Measurements from ENCODE around the gene SMAD3. TPM values are rescaled to one million over a fixed set of nuclear protein-coding genes. Genes with fewer than 3 reads are reported as not detected.

Gene SMAD3
- total RNA-seq, 3 donors from 2014 or later, result 22.5 to 44.6 (median 33.4) TPM

DNA sequence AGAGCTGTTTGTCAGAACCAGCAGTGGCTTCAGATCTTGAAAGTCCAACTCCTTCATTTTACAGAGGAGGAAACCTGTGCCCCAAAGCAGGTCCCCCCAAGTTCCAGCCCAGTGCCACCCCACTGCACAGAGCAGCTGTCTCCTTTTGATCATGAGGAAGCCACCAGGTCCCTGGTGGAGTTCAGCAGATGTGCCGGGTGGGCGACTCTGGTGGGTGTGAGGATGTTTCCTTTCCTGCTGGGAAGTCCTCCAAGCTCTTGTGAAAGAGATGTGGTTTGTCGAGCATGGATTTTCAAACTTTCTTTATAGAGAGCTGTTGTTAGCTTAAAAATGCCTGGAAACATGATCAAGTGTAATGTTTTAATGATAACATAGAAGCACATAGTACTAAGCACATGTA is 52.0 kb downstream of the SMAD3 start:
- H3K27ac ChIP-seq, result peak overlapping the region; percentile 52 to 62
- TF ChIP-seq POLR2AphosphoS5 (IDR thresholded peaks at IDR 0.05) (no peak), POLR2A (IDR thresholded peaks at IDR 0.05) (no peak)
- TF ChIP-seq, protein P1, sequence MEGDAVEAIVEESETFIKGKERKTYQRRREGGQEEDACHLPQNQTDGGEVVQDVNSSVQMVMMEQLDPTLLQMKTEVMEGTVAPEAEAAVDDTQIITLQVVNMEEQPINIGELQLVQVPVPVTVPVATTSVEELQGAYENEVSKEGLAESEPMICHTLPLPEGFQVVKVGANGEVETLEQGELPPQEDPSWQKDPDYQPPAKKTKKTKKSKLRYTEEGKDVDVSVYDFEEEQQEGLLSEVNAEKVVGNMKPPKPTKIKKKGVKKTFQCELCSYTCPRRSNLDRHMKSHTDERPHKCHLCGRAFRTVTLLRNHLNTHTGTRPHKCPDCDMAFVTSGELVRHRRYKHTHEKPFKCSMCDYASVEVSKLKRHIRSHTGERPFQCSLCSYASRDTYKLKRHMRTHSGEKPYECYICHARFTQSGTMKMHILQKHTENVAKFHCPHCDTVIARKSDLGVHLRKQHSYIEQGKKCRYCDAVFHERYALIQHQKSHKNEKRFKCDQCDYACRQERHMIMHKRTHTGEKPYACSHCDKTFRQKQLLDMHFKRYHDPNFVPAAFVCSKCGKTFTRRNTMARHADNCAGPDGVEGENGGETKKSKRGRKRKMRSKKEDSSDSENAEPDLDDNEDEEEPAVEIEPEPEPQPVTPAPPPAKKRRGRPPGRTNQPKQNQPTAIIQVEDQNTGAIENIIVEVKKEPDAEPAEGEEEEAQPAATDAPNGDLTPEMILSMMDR (IDR thresholded peaks at IDR 0.05), result no peak
- H3K4me3 ChIP-seq, result no peak overlapping the region
- H3K4me1 ChIP-seq, result peaks cover 12 to 22% of the 10 kb centered on the region in 2 donors
- intact Hi-C loops (cut with DNase I; ENCODE audit: low total_unique reads), result no loop called here
- H3K9me3 ChIP-seq, result no peaks in the 10 kb centered on the region
- no peaks in the 10 kb centered on the region for H3K27me3 ChIP-seq
- H3K36me3 ChIP-seq, result no peaks in the 10 kb centered on the region
- no peak for DNase-seq (ENCODE audit: low spot score in 2 of 2)

DNA sequence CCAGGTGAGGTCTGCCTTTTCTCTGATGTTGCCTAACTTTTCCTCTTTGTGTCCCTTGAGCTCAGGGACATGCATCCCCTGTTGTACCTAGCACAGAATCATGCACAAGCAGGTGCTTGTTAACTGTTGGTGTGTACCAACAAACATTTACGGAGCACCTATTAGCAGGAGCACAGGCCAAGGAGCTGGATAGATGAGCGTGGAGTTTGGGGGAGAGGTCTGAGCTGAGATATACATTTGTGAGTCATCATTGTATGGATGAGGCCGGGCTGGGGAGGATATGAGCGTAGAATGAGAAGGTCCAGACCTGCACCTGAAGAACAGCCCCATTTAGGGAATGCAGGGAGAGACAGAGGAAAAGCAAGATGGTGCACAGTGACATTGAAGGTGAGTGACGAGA is 53.4 kb downstream of the SMAD3 start:
- intact Hi-C loops (cut with DNase I; ENCODE audit: low total_unique reads), result no loop called here
- H3K4me3 ChIP-seq, result no peak overlapping the region
- no peaks in the 10 kb centered on the region for H3K9me3 ChIP-seq
- DNase-seq (ENCODE audit: low spot score in 2 of 2), result no peak
- TF ChIP-seq, protein P1 (IDR thresholded peaks at IDR 0.05), result no peak
- TF ChIP-seq POLR2AphosphoS5 (IDR thresholded peaks at IDR 0.05) (no peak), POLR2A (IDR thresholded peaks at IDR 0.05) (no peak)
- H3K27ac ChIP-seq, result peak overlapping the region; percentile 62 to 92
- H3K36me3 ChIP-seq, result no peaks in the 10 kb centered on the region
- no peaks in the 10 kb centered on the region for H3K27me3 ChIP-seq
- peaks cover 12 to 24% of the 10 kb centered on the region in 2 donors for H3K4me1 ChIP-seq

DNA sequence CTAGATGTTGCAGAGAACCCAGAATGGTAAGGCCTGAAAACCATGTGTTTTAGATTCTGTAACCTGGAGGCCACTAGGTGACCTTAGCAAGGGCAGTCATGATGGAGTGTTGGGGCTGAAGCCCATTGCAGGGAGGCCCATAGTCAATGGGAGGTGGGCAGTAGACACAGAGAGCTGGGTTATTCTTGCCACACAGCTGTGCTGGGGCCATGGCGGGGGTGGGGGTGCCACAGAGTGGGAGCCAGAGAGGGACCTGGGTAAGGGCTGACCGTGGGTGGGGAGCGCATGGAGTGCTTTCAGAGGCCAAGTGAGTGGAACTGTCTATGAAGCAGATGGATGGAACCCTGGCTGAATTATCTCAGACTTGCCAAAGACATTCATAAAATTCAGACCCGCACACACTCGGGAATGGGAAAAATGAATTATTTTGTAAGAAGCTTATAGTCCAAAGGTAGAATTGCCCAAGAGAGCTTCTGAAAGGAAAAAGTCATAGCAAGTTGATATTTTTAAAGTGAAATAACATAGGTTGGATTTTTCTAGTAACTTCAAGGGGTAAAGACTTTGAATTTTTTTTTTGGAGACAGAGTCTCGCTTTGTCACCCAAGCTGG is 53.9 kb downstream of the SMAD3 start:
- Histone ChIP-seq H3K9me3 (no peaks in the 10 kb centered on the region), H3K27ac (peak overlapping the region; percentile 91 to 92), H3K4me1 (peaks cover 12 to 29% of the 10 kb centered on the region in 2 donors), H3K4me3 (no peak overlapping the region), H3K36me3 (no peaks in the 10 kb centered on the region), H3K27me3 (no peaks in the 10 kb centered on the region)
- TF ChIP-seq, protein P1 (IDR thresholded peaks at IDR 0.05), result no peak
- TF ChIP-seq POLR2A (IDR thresholded peaks at IDR 0.05) (no peak), POLR2AphosphoS5 (IDR thresholded peaks at IDR 0.05) (no peak)
- intact Hi-C loops (cut with DNase I; ENCODE audit: low total_unique reads), result no loop called here
- no peak for DNase-seq (ENCODE audit: low spot score in 2 of 2)

DNA sequence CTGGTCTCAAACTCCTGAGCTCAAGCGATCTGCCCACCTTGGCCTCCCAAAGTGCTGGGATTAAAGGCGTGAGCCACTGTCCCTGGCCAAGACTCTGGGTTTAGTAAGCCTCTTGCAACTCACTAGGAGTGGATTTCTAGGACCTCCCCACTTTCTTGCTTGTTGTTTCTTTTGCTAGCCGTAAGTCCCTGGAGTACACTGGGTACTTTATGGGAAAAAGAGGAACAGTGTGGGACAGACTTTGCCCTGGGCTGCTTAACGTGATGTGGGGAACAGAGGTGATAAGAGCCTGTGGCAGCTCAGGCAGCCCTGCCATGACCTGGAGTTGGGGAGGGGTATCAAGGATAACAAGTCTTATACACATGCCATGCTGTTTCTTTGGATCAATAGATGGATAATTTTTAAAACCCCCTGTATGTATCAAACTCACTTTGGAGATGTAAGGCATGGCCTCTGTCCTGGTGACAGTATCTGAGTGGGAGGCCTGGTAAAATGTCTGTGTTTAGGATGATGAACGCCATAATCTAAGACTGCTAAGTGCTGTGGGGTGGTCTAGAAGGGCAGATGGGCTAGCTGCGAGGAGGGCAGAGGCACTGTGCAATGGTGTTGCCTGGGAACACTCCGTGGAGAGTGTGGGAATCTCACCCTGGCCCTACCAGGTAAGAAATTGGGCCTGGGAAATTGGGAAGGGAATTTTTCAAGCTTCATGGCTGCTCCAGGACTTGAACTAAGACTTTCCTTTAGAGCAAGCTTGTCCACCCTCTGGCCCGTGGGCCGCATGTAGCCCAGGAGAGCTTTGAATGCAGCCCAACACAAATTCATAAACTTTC is 54.8 kb downstream of the SMAD3 start:
- no peaks in the 10 kb centered on the region for H3K9me3 ChIP-seq
- peak overlapping the region in 2 of 3 donors; percentile 40 to 50 for H3K4me3 ChIP-seq
- peak overlapping the region; percentile 91 to 92 for H3K27ac ChIP-seq
- TF ChIP-seq POLR2AphosphoS5 (IDR thresholded peaks at IDR 0.05) (no peak), POLR2A (IDR thresholded peaks at IDR 0.05) (no peak)
- TF ChIP-seq, protein P1 (IDR thresholded peaks at IDR 0.05), result no peak
- intact Hi-C loops (cut with DNase I; ENCODE audit: low total_unique reads), result no loop called here
- peaks cover 16 to 38% of the 10 kb centered on the region in 2 donors for H3K4me1 ChIP-seq
- no peaks in the 10 kb centered on the region for H3K27me3 ChIP-seq
- H3K36me3 ChIP-seq, result no peaks in the 10 kb centered on the region
- DNase-seq (ENCODE audit: low spot score in 2 of 2), result no peak
